ENCODE measurements around the gene TOMM40. TPM values are rescaled to one million over a fixed set of nuclear protein-coding genes. Genes with fewer than 3 reads are reported as not detected.

Gene TOMM40
- total RNA-seq, 1 donor from 2014 or later, result 107 TPM

DNA sequence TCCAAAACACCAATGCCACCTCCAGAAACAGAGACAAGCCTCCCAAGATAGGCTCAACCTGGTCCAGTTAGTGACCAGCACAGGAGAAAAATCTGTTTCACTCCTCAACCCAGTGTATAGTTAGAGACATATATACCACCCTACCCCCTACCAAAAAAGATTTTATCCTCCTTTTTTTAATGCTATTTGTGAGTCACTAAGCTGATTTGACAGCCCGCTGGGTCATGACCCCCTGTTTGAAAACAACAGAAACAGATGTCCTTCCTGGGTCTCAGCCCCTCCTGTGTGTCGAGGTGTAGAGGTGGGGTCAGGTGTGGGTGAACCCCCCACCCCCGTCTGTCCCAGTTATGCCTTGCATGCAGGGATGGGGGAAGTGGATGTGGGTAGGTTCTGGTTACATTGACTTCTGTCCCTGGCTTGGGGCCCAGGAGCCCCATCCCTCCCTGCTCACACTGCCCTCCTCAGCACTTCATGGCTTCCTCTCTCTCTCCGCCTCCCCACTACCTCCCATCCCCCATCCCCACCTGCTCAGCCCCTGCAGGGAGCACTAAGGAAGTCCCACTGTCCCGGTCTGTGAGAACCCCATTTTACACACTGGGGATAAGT lies 14.0 kb upstream of the TOMM40 start:
- no peaks in the 10 kb centered on the region for H3K27me3 ChIP-seq (ENCODE audit: insufficient read depth, low read length)
- FAIRE-seq (no peak), DNase-seq (ENCODE audit: low read depth) (no peak)
- peaks cover 46% of the 10 kb centered on the region for H4K20me1 ChIP-seq (ENCODE audit: insufficient read depth, low read length)
- peaks cover 2% of the 10 kb centered on the region for H3K9me3 Mint-ChIP-seq (ENCODE audit: unreplicated experiment)
- peak overlapping the region; percentile 14 for H3K4me3 Mint-ChIP-seq (ENCODE audit: unreplicated experiment)
- H3K27me3 Mint-ChIP-seq (ENCODE audit: low read depth, unreplicated experiment), result no peaks in the 10 kb centered on the region
- H3K36me3 Mint-ChIP-seq (ENCODE audit: low read depth, unreplicated experiment), result peaks cover 34% of the 10 kb centered on the region
- peaks cover 35% of the 10 kb centered on the region for H3K36me3 ChIP-seq (ENCODE audit: insufficient read depth, low read length)
- no peak overlapping the region for H3K27ac ChIP-seq (ENCODE audit: low read depth, low read length)
- H3K4me1 ChIP-seq (ENCODE audit: insufficient read depth, low read length), result peaks cover 33% of the 10 kb centered on the region
- H3K27ac Mint-ChIP-seq (ENCODE audit: unreplicated experiment), result peak overlapping the region; percentile 66
- H2AFZ ChIP-seq (ENCODE audit: low read depth, low read length), result no peak overlapping the region
- H3K79me2 ChIP-seq (ENCODE audit: insufficient read depth, low read length), result peaks cover 18% of the 10 kb centered on the region
- peak overlapping the region; percentile 69 for H3K4me2 ChIP-seq (ENCODE audit: low read length)
- H3K4me3 ChIP-seq (ENCODE audit: insufficient read depth, low read depth, low read length), result no peak overlapping the region
- peak overlapping the region; percentile 26 for H3K9ac ChIP-seq (ENCODE audit: low read length)
- TF ChIP-seq CTCF (IDR thresholded peaks at IDR 0.05; ENCODE audit: insufficient read depth, low read depth, low read length), result no peak
- no peak for TF ChIP-seq EZH2 (IDR thresholded peaks at IDR 0.05; ENCODE audit: insufficient read depth, low read length)
- H3K4me1 Mint-ChIP-seq (ENCODE audit: low read depth, unreplicated experiment), result peaks cover 37% of the 10 kb centered on the region
- H3K9me3 ChIP-seq (ENCODE audit: insufficient read depth, low read depth, low read length), result no peaks in the 10 kb centered on the region

GRCh38 chr19:44878120-44878865 lies 12.8 kb upstream of the TOMM40 start:
- Mint-ChIP-seq H3K27ac (ENCODE audit: unreplicated experiment) (peak overlapping the region; percentile 77), H3K4me3 (ENCODE audit: unreplicated experiment) (peak overlapping the region; percentile 40), H3K27me3 (ENCODE audit: low read depth, unreplicated experiment) (no peaks in the 10 kb centered on the region), H3K4me1 (ENCODE audit: low read depth, unreplicated experiment) (peaks cover 33% of the 10 kb centered on the region), H3K36me3 (ENCODE audit: low read depth, unreplicated experiment) (peaks cover 26% of the 10 kb centered on the region), H3K9me3 (ENCODE audit: unreplicated experiment) (peaks cover 2% of the 10 kb centered on the region)
- no peak for FAIRE-seq
- H3K9me3 ChIP-seq (ENCODE audit: insufficient read depth, low read depth, low read length), result no peaks in the 10 kb centered on the region
- no peak overlapping the region for H3K4me3 ChIP-seq (ENCODE audit: insufficient read depth, low read depth, low read length)
- H3K4me2 ChIP-seq (ENCODE audit: low read length), result no peak overlapping the region
- peaks cover 25% of the 10 kb centered on the region for H3K36me3 ChIP-seq (ENCODE audit: insufficient read depth, low read length)
- H3K27me3 ChIP-seq (ENCODE audit: insufficient read depth, low read length), result no peaks in the 10 kb centered on the region
- H3K79me2 ChIP-seq (ENCODE audit: insufficient read depth, low read length), result peaks cover 7% of the 10 kb centered on the region
- H4K20me1 ChIP-seq (ENCODE audit: insufficient read depth, low read length), result peaks cover 37% of the 10 kb centered on the region
- no peak overlapping the region for H2AFZ ChIP-seq (ENCODE audit: low read depth, low read length)
- H3K4me1 ChIP-seq (ENCODE audit: insufficient read depth, low read length), result peaks cover 33% of the 10 kb centered on the region
- no peak for DNase-seq (ENCODE audit: low read depth)
- H3K9ac ChIP-seq (ENCODE audit: low read length), result no peak overlapping the region
- TF ChIP-seq CTCF (IDR thresholded peaks at IDR 0.05; ENCODE audit: insufficient read depth, low read depth, low read length), result no peak
- H3K27ac ChIP-seq (ENCODE audit: low read depth, low read length), result no peak overlapping the region

Measured in astrocyte (in vitro differentiated cells and primary cell).